Right kidney (tissue), 1 donor: ENCODE data around the gene WASF3.
"Not testable (repeated sequence)": the region's sequence is repeated elsewhere in the genome, so short reads cannot be mapped to it uniquely, and the experiment has no call there.

Experiments used
- DNase-seq: peaks from one replicate; pipeline ENCODE4 v3.0.0-alpha.2; 2016

WASF3 gene

GRCh38 chr13:26718146-26718545 lies 160.7 kb downstream of the WASF3 start:
- DNase-seq = no peak

DNA sequence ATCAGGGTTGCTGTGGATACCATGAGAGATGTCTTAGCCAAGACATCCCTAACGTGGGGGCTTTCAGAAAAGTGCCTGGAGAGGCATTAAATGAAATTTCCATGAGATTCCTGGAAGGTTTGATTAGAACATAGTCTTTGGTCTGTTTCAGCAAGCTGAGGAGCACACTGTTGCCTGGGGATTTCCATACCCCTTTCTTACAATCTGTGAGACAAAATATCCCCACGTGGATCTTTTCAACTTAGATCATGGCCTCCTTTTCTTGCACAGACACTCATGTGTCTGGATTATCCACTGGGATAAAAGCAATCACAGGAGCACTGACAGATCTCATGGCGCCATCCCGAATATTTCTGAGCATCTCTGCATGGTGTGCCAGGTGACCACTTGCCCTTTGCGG lies 161.4 kb downstream of the WASF3 start:
- no peak for DNase-seq

- no peak for DNase-seq
Observed at GRCh38 chr13:26719356-26719945, 162.0 kb downstream of the WASF3 start.

GRCh38 chr13:26721251-26722121 lies 164.0 kb downstream of the WASF3 start:
- no peak for DNase-seq

- no peak for DNase-seq
Observed at GRCh38 chr13:26722321-26722720, 164.8 kb downstream of the WASF3 start.

DNA sequence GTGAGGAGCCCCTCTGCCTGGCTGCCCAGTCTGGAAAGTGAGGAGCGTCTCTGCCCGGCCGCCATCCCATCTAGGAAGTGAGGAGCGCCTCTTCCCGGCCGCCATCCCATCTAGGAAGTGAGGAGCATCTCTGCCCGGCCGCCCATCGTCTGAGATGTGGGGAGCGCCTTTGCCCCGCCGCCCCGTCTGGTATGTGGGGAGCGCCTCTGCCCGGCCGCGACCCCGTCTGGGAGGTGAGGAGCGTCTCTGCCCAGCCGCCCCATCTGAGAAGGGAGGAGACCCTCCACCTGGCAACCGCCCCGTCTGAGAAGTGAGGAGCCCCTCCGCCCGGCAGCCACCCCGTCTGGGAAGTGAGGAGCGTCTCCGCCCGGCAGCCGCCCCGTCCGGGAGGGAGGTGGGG lies 166.1 kb downstream of the WASF3 start:
- DNase-seq = not testable (repeated sequence)

- DNase-seq = no peak
Observed at GRCh38 chr13:26726684-26727083, 169.2 kb downstream of the WASF3 start.

GRCh38 chr13:26727122-26727521 lies 169.6 kb downstream of the WASF3 start:
- no peak for DNase-seq

DNA sequence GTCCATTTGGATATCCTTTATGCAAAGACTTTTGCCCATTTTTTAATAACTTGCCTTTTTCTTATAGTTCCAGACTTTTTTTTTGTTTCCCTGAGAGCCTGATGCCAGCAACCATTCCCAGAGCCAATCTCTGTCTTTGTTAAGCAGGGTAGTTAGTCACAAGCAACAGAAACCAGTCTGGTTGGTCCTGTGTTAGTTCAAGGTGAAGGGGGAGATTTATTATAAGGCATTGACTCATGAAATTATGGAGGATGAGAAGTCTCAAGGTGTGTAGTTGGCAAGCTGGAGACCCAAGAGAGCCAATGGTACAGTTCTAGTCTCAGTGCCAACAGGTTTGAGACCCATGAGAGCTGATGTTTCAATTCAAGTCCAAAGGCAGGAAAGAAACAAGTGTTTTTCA lies 170.2 kb downstream of the WASF3 start:
- DNase-seq = no peak

- no peak for DNase-seq
Observed at GRCh38 chr13:26735677-26736076, 178.2 kb downstream of the WASF3 start.
